Glutamatergic neuron (in vitro differentiated cells): ENCODE measurements around the gene VPS33B. TPM values are rescaled to one million over a fixed set of nuclear protein-coding genes. Genes with fewer than 3 reads are reported as not detected.
"Not testable (repeated sequence)": the region's sequence is repeated elsewhere in the genome, so short reads cannot be mapped to it uniquely, and the experiment has no call there.

Source experiments
- DNase-seq: peaks from one replicate; pipeline ENCODE4 v3.0.0; 2022
- H3K27ac Mint-ChIP-seq: one replicate; pipeline ENCODE4 v1.8.0; 2020; ENCODE audit warnings: mild to moderate bottlenecking, mixed read lengths, inconsistent platforms; ENCODE audit not compliant: unreplicated experiment
- H3K27me3 Mint-ChIP-seq: one replicate; pipeline ENCODE4 v1.8.0; 2020; ENCODE audit warnings: mild to moderate bottlenecking, moderate library complexity, mixed read lengths, inconsistent platforms; ENCODE audit not compliant: unreplicated experiment
- H3K36me3 Mint-ChIP-seq: one replicate; pipeline ENCODE4 v1.8.0; 2020; ENCODE audit warnings: mild to moderate bottlenecking, mixed read lengths, inconsistent platforms; ENCODE audit not compliant: unreplicated experiment
- H3K4me1 Mint-ChIP-seq: one replicate; pipeline ENCODE4 v1.8.0; 2020; ENCODE audit warnings: mild to moderate bottlenecking, low read depth, mixed read lengths, inconsistent platforms; ENCODE audit not compliant: unreplicated experiment
- H3K4me3 Mint-ChIP-seq: one replicate; pipeline ENCODE4 v1.8.0; 2020; ENCODE audit warnings: mild to moderate bottlenecking, mixed read lengths, inconsistent platforms; ENCODE audit not compliant: unreplicated experiment
- H3K9me3 Mint-ChIP-seq: one replicate; pipeline ENCODE4 v1.8.0; 2020; ENCODE audit warnings: mild to moderate bottlenecking, moderate library complexity, mixed read lengths, inconsistent platforms; ENCODE audit not compliant: unreplicated experiment
- total RNA-seq: library from RNA; stranded (reverse); fragmentation: NEBNext Ultra II Directional; extraction: Animal tissue kit (Norgen Biotek cat#: 25700); gene quantifications from one replicate; pipeline ENCODE4 v1.2.1, GENCODE V29; 2021; ENCODE audit not compliant: unreplicated experiment
- TF ChIP-seq, protein P1 (sequence below): fragments of 200-600 bp; sonication (generic); IDR thresholded peaks from one replicate; pipeline ENCODE4 v1.5.0; 2021; ENCODE audit not compliant: partially characterized antibody, unreplicated experiment

Gene VPS33B
- total RNA-seq, 1 donor from 2014 or later = 31.7 TPM

- Mint-ChIP-seq H3K36me3 (no peaks in the 10 kb centered on the region), H3K4me1 (no peaks in the 10 kb centered on the region), H3K9me3 (no peaks in the 10 kb centered on the region), H3K4me3 (no peak overlapping the region), H3K27ac (no peak overlapping the region), H3K27me3 (no peaks in the 10 kb centered on the region)
- TF ChIP-seq, protein P1, sequence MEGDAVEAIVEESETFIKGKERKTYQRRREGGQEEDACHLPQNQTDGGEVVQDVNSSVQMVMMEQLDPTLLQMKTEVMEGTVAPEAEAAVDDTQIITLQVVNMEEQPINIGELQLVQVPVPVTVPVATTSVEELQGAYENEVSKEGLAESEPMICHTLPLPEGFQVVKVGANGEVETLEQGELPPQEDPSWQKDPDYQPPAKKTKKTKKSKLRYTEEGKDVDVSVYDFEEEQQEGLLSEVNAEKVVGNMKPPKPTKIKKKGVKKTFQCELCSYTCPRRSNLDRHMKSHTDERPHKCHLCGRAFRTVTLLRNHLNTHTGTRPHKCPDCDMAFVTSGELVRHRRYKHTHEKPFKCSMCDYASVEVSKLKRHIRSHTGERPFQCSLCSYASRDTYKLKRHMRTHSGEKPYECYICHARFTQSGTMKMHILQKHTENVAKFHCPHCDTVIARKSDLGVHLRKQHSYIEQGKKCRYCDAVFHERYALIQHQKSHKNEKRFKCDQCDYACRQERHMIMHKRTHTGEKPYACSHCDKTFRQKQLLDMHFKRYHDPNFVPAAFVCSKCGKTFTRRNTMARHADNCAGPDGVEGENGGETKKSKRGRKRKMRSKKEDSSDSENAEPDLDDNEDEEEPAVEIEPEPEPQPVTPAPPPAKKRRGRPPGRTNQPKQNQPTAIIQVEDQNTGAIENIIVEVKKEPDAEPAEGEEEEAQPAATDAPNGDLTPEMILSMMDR = no peak
- no peak for DNase-seq
Measured at GRCh38 chr15:91054816-91055215, 32.4 kb upstream of the VPS33B start.

GRCh38 chr15:91051248-91051647 lies 28.9 kb upstream of the VPS33B start:
- DNase-seq = no peak
- no peaks in the 10 kb centered on the region for H3K4me1 Mint-ChIP-seq
- TF ChIP-seq, protein P1 = no peak
- no peak overlapping the region for H3K27ac Mint-ChIP-seq
- H3K36me3 Mint-ChIP-seq = no peaks in the 10 kb centered on the region
- H3K9me3 Mint-ChIP-seq = no peaks in the 10 kb centered on the region
- H3K27me3 Mint-ChIP-seq = no peaks in the 10 kb centered on the region
- H3K4me3 Mint-ChIP-seq = no peak overlapping the region

DNA sequence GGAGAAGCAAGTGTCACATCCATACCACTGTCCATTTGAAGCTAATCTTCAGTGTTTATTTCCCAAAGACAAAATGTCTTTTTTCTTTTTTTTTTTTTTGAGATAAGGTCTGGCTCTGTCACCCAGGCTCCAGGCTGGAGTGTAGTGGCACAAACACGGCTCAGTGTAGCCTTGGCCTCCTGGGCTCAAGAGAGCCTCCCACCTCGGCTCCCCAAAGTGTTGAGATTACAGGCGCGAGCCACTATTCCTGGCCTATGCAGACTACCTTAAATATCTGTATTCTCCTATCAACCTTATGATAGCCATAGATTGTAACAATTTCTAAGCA lies 27.7 kb upstream of the VPS33B start:
- Mint-ChIP-seq H3K9me3 (no peaks in the 10 kb centered on the region), H3K27ac (no peak overlapping the region), H3K27me3 (no peaks in the 10 kb centered on the region), H3K4me3 (no peak overlapping the region), H3K4me1 (no peaks in the 10 kb centered on the region), H3K36me3 (peaks cover 2% of the 10 kb centered on the region)
- TF ChIP-seq, protein P1 = peak; percentile 1
- DNase-seq = no peak

DNA sequence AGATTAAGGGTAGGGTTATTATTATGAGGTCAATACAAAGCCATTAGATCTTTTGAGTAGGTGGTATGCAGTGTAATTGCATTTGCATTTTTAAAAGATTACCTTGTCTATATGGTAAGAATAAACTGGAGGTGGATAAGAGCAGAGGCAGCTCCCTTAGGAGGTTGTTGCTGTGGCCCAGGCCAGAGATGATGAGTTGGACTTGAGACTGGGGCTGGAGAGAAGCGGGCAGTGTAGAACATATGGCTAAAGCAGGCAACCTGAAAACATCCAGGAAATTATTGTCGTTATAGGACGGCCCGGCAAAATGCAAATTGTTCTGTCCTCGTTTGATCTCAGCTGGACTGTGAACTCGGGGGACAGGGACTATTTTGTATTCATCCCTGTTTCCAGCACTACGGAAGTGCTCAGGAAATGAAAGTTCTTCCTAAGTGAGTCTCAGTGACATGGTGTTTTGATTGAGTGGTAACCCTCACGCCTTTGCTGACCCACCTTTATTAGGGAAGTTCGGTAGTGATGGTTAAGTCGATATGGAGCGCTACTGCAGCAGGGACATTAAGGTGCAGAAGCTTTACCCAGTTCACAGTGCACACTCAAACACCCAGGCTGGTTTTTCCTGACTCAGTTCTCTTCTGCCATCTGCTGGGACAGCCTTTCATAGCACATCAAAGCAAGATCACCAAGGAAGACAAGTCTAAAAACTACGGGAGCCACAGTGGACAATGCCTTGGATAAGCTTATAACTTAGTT lies 27.2 kb upstream of the VPS33B start:
- Mint-ChIP-seq H3K9me3 (no peaks in the 10 kb centered on the region), H3K36me3 (peaks cover 7% of the 10 kb centered on the region), H3K27me3 (no peaks in the 10 kb centered on the region), H3K27ac (no peak overlapping the region), H3K4me3 (no peak overlapping the region), H3K4me1 (no peaks in the 10 kb centered on the region)
- DNase-seq = peak; percentile 61
- TF ChIP-seq, protein P1 = peak; percentile 42

DNA sequence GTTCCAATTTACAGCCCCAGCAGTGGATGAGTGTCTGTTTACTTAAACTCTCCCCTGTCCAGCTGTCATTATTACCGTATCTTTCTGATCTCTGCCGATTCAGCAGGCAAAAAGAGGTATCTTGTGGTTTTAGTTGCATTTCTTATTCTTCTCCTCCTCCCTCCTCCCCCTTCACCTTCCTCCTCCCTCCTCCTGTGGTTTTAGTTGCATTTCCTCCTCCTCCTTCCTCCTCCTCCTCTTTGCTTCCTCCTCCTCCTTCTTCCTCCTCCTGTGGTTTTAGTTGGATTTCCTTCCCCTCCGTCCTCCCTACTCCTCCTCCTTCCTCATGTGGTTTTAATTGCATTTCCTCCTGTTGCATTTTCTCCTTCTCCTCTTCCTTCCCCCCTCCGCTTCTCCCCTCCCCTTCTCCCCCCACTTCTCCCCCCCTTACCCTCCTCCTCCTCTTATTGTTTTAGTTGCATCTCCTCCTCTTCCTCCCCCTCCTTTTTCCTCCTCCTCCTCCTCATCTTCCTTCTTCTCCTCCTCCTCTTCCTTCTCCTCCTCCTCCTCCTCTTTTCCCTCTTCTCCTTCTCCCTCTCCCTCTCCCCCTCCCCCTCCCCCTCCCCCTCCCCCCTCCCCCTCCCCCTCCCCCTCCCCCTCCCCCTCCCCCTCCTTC lies 25.3 kb upstream of the VPS33B start:
- Mint-ChIP-seq H3K4me1 (no peaks in the 10 kb centered on the region), H3K36me3 (peaks cover 9% of the 10 kb centered on the region), H3K9me3 (no peaks in the 10 kb centered on the region), H3K27me3 (no peaks in the 10 kb centered on the region), H3K4me3 (no peak overlapping the region), H3K27ac (no peak overlapping the region)
- DNase-seq = no peak
- TF ChIP-seq, protein P1 = no peak

DNA sequence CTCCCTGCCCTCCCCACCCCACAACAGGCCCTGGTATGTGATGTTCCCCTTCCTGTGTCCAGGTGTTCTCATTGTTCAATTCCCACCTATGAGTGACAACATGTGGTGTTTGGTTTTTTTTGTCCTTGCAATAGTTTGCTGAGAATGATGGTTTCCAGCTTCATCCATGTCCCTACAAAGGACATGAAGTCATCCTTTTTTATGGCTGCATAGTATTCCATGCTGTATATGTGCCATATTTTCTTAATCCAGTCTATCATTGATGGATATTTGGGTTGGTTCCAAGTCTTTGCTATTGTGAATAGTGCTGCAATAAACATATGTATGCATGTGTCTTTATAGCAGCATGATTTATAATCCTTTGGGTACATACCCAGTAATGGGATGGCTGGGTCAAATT lies 23.7 kb upstream of the VPS33B start:
- H3K27me3 Mint-ChIP-seq, H3K9me3 Mint-ChIP-seq, H3K27ac Mint-ChIP-seq, DNase-seq, H3K36me3 Mint-ChIP-seq, H3K4me1 Mint-ChIP-seq, H3K4me3 Mint-ChIP-seq: not testable (repeated sequence)
